Fibroblast of mammary gland (primary cell): Measurements from ENCODE around the gene RAB27B.
A peak's percentile ranks its signal among the peaks of the same experiment; 100 is the strongest.
"Not testable (repeated sequence)": the region's sequence is repeated elsewhere in the genome, so short reads cannot be mapped to it uniquely, and the experiment has no call there.

Source experiments
- DNase-seq: peaks from one replicate; pipeline ENCODE4 v3.0.0-alpha.2; 2010; ENCODE audit warnings: low read depth
- H3K4me3 ChIP-seq: 2 replicates; pipeline ENCODE4 v1.5.1; 2011; ENCODE audit warnings: low read depth, mild to moderate bottlenecking, low read length, moderate library complexity; ENCODE audit not compliant: control insufficient read depth
- CTCF ChIP-seq: conservative IDR thresholded peaks from 2 replicates; pipeline ENCODE4 v1.5.1; 2011; ENCODE audit warnings: low read depth, low read length, inconsistent platforms; ENCODE audit not compliant: control insufficient read depth, insufficient read depth

The RAB27B gene

GRCh38 chr18:54802178-54802577 is 26.1 kb upstream of the RAB27B start:
- no peak for TF ChIP-seq CTCF
- no peak for DNase-seq

GRCh38 chr18:54802686-54803395 is 25.4 kb upstream of the RAB27B start:
- no peak for TF ChIP-seq CTCF
- no peak overlapping the region for H3K4me3 ChIP-seq

More at GRCh38 chr18:54802178-54802577, 26.1 kb upstream of the RAB27B start:
- no peak overlapping the region for H3K4me3 ChIP-seq

GRCh38 chr18:54805571-54806334 is 22.5 kb upstream of the RAB27B start:
- no peak for TF ChIP-seq CTCF
- DNase-seq: peak; percentile 90
- H3K4me3 ChIP-seq: no peak overlapping the region

More at GRCh38 chr18:54802686-54803395, 25.4 kb upstream of the RAB27B start:
- no peak for DNase-seq

GRCh38 chr18:54806526-54806925 is 21.8 kb upstream of the RAB27B start:
- no peak for TF ChIP-seq CTCF
- no peak overlapping the region for H3K4me3 ChIP-seq
- peak; percentile 54 for DNase-seq

GRCh38 chr18:54807303-54807702 is 21.0 kb upstream of the RAB27B start:
- peak; percentile 19 for DNase-seq
- TF ChIP-seq CTCF: no peak
- no peak overlapping the region for H3K4me3 ChIP-seq

- H3K4me3 ChIP-seq: not testable (repeated sequence)
Observed at GRCh38 chr18:54810662-54811061, 17.6 kb upstream of the RAB27B start.

GRCh38 chr18:54812885-54813284 is 15.4 kb upstream of the RAB27B start:
- no peak for DNase-seq
- no peak for TF ChIP-seq CTCF
- H3K4me3 ChIP-seq: no peak overlapping the region

More at GRCh38 chr18:54810662-54811061, 17.6 kb upstream of the RAB27B start:
- DNase-seq: not testable (repeated sequence)
